ENCODE measurements around the gene LRR1.

The LRR1 gene

GRCh38 chr14:49633640-49634546 lies 35.2 kb downstream of the LRR1 start:
- Histone ChIP-seq H3K4me1 (ENCODE audit: low read length) (no peaks in the 10 kb centered on the region), H3K9me3 (replicated peaks; ENCODE audit: insufficient read depth, low read length) (no peaks in the 10 kb centered on the region), H3K4me3 (ENCODE audit: low read length) (peak overlapping the region; percentile 81), H3K4me2 (ENCODE audit: low read depth, low read length) (peak overlapping the region; percentile 73), H2AFZ (ENCODE audit: low read length) (peak overlapping the region; percentile 35), H3K27ac (ENCODE audit: low read length) (peak overlapping the region; percentile 94; the same call in 1 of the 2 replicates), H3K9me2 (replicated peaks; ENCODE audit: insufficient read depth, low read length) (no peaks in the 10 kb centered on the region), H3F3A (ENCODE audit: insufficient read depth, low read length) (peaks cover 10% of the 10 kb centered on the region), H3K36me3 (replicated peaks; ENCODE audit: insufficient read depth, low read length) (no peaks in the 10 kb centered on the region), H3K79me2 (ENCODE audit: low read length) (peaks cover 32% of the 10 kb centered on the region), H3K9ac (ENCODE audit: low read length) (peak overlapping the region; percentile 93), H4K20me1 (ENCODE audit: insufficient read depth, low read length) (no peaks in the 10 kb centered on the region), H3K27me3 (replicated peaks; ENCODE audit: insufficient read depth, low read length) (no peaks in the 10 kb centered on the region)
- peak; percentile 85 for DNase-seq
- TF ChIP-seq CTCF (IDR thresholded peaks at IDR 0.05; ENCODE audit: low read length): peak; percentile 56
- TF ChIP-seq EZH2 (optimal IDR thresholded peaks at IDR 0.05; ENCODE audit: low read depth, low read length): no peak
- TF ChIP-seq EZH2phosphoT487 (IDR thresholded peaks at IDR 0.05; ENCODE audit: low read length): no peak

- peak within 1 kb of the TSS; percentile 93 for H3K9ac ChIP-seq (ENCODE audit: low read length)
- H3K79me2 ChIP-seq (ENCODE audit: low read length): peaks cover 32% of the 10 kb centered on the region
- TF ChIP-seq EZH2phosphoT487 (IDR thresholded peaks at IDR 0.05; ENCODE audit: low read length) (no peak), CTCF (IDR thresholded peaks at IDR 0.05; ENCODE audit: low read length) (no peak), EZH2 (optimal IDR thresholded peaks at IDR 0.05; ENCODE audit: low read depth, low read length) (no peak)
- no peaks in the 10 kb centered on the region for H3K9me3 ChIP-seq (replicated peaks; ENCODE audit: insufficient read depth, low read length)
- peak within 1 kb of the TSS; percentile 35 for H2AFZ ChIP-seq (ENCODE audit: low read length)
- peak within 1 kb of the TSS; percentile 81 for H3K4me3 ChIP-seq (ENCODE audit: low read length)
- no peaks in the 10 kb centered on the region for H3K9me2 ChIP-seq (replicated peaks; ENCODE audit: insufficient read depth, low read length)
- DNase-seq: peak; percentile 31
- H4K20me1 ChIP-seq (ENCODE audit: insufficient read depth, low read length): no peaks in the 10 kb centered on the region
- no peaks in the 10 kb centered on the region for H3K27me3 ChIP-seq (replicated peaks; ENCODE audit: insufficient read depth, low read length)
- peak within 1 kb of the TSS; percentile 73 for H3K4me2 ChIP-seq (ENCODE audit: low read depth, low read length)
- no peaks in the 10 kb centered on the region for H3K4me1 ChIP-seq (ENCODE audit: low read length)
- H3F3A ChIP-seq (ENCODE audit: insufficient read depth, low read length): peaks cover 10% of the 10 kb centered on the region
- no peaks in the 10 kb centered on the region for H3K36me3 ChIP-seq (replicated peaks; ENCODE audit: insufficient read depth, low read length)
- H3K27ac ChIP-seq (ENCODE audit: low read length): peak within 1 kb of the TSS; percentile 94
These were observed 36.0 kb downstream of the LRR1 start, which contains the start of gene DNAAF2 for GRCh38 chr14:49634547-49635334. DNAAF2 (minus strand) TSS chr14:49635244; CDS start chr14:49635149, 95 bp downstream.

- no peak for DNase-seq
- Histone ChIP-seq H3K9me3 (replicated peaks; ENCODE audit: insufficient read depth, low read length) (no peaks in the 10 kb centered on the region), H3K36me3 (replicated peaks; ENCODE audit: insufficient read depth, low read length) (no peaks in the 10 kb centered on the region), H3K4me3 (ENCODE audit: low read length) (no peak overlapping the region), H3K27me3 (replicated peaks; ENCODE audit: insufficient read depth, low read length) (no peaks in the 10 kb centered on the region), H2AFZ (ENCODE audit: low read length) (no peak overlapping the region), H3K4me1 (ENCODE audit: low read length) (peaks cover 8% of the 10 kb centered on the region), H3K4me2 (ENCODE audit: low read depth, low read length) (no peak overlapping the region), H4K20me1 (ENCODE audit: insufficient read depth, low read length) (no peaks in the 10 kb centered on the region), H3F3A (ENCODE audit: insufficient read depth, low read length) (peaks cover 18% of the 10 kb centered on the region), H3K27ac (ENCODE audit: low read length) (no peak overlapping the region), H3K9me2 (replicated peaks; ENCODE audit: insufficient read depth, low read length) (no peaks in the 10 kb centered on the region), H3K79me2 (ENCODE audit: low read length) (peaks cover 27% of the 10 kb centered on the region), H3K9ac (ENCODE audit: low read length) (no peak overlapping the region)
- TF ChIP-seq EZH2phosphoT487 (IDR thresholded peaks at IDR 0.05; ENCODE audit: low read length) (no peak), EZH2 (optimal IDR thresholded peaks at IDR 0.05; ENCODE audit: low read depth, low read length) (no peak), CTCF (IDR thresholded peaks at IDR 0.05; ENCODE audit: low read length) (no peak)
These were observed 38.1 kb downstream of the LRR1 start for GRCh38 chr14:49636866-49637265.

Data from MM.1S (cell line).